ENCODE measurements around the gene SURF1. TPM values are rescaled to one million over a fixed set of nuclear protein-coding genes. Genes with fewer than 3 reads are reported as not detected.
"Not testable (repeated sequence)": the region's sequence is repeated elsewhere in the genome, so short reads cannot be mapped to it uniquely, and the experiment has no call there.

SURF1 gene
- polyA plus RNA-seq, 1 donor: 30.6 TPM

DNA sequence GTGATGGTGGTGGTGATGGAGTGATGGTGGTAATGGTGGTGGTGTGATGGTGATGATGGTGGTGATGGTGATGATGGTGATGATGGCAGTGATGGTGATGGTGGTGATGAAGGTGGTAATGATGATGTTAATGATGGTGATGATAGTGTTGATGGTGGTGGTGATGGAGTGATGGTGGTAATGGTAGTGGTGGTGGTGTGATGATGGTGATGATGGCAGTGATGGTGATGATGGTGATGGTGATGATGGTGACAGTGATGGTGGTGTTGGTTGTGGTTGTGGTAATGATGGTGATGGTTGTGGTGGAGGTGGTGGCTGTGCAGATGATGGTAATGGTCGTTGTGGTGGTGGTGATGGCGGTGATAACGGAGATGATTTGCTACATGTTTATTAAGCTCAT, 27.2 kb upstream of the SURF1 start:
- DNase-seq (ENCODE audit: low read depth): no peak

GRCh38 chr9:133382507-133383141, 26.3 kb upstream of the SURF1 start:
- no peak for DNase-seq (ENCODE audit: low read depth)

- DNase-seq (ENCODE audit: low read depth): no peak
Measured at GRCh38 chr9:133380734-133381133, 24.4 kb upstream of the SURF1 start.

DNA sequence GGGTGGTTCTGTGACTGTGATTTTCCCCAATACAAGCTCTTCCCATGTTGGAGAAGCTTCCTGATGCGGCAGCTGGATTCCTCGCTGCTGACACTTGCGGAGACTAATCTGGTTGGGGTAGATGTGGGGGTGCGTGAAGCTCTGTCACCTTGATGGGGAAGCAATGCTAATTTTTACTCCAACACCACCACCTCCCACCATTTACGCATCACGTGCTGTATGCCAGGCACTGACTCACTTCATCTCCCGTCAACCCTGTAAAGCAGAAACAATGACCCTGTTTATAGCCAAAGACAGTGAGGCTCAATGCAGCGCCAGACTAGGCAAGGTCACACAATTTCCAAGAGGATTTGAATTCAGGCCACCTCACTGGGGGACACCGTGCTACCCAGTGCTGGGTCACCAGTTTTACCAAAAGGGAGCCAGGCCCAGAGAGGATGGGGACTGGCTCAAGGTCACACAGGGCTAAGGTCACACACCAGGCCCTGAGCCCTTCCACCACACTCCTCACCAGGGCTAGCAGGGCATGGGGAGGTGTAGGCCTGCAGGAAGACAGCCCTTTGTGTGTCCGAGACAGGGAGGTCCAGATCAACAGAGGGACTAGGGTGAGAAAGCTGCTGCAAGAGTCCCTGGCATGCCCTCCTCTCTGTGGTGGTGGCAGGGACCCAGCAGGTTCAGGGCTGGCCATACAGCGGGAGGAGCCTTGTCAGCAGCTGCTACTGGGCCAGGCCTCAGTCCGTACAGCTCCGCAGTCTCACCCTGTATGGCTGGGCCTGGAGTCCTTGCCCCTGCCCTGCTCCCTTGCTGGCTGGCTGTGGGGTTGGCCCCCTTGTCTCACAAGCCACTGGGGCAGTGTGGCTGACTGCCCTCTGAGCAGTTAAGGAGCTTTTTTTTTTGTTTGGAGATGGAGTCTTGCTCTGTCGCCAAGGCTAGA, 23.1 kb upstream of the SURF1 start:
- no peak for DNase-seq (ENCODE audit: low read depth)

GRCh38 chr9:133378408-133378962, 22.2 kb upstream of the SURF1 start:
- no peak for DNase-seq (ENCODE audit: low read depth)

DNA sequence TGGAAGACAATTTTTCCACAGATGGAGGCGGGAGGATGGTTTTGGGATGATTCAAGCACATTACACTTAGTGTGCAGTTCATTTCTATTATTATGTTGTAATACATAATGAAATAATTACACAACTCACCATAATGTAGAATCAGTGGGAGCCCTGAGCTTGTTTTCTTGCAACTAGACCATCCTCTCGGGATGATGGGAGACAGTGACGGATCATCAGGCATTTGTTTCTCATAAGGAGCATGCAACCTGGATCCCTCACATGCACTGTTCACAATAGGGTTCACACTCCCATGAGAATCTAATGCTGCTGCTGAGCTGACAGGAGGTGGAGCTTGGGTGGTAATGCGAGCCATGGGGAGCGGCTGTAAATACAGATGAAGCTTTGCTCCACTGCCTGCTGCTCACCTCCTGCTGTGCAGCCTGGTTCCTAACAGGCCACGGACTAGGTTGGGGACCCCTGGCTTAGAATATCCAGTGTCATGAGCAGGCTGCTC, 21.5 kb upstream of the SURF1 start:
- DNase-seq (ENCODE audit: low read depth): no peak

- DNase-seq (ENCODE audit: low read depth): not testable (repeated sequence)
Measured at GRCh38 chr9:133377280-133377679, 21.0 kb upstream of the SURF1 start.

- peak; percentile 74 for DNase-seq (ENCODE audit: low read depth)
Measured at GRCh38 chr9:133375724-133376654, 19.7 kb upstream of the SURF1 start, which contains the start of the genes STKLD1 and SURF4. STKLD1 (plus strand) TSS chr9:133376366; CDS start chr9:133376474, 108 bp downstream. SURF4 (minus strand) TSS chr9:133376060; CDS start chr9:133375969, 91 bp downstream.

DNA sequence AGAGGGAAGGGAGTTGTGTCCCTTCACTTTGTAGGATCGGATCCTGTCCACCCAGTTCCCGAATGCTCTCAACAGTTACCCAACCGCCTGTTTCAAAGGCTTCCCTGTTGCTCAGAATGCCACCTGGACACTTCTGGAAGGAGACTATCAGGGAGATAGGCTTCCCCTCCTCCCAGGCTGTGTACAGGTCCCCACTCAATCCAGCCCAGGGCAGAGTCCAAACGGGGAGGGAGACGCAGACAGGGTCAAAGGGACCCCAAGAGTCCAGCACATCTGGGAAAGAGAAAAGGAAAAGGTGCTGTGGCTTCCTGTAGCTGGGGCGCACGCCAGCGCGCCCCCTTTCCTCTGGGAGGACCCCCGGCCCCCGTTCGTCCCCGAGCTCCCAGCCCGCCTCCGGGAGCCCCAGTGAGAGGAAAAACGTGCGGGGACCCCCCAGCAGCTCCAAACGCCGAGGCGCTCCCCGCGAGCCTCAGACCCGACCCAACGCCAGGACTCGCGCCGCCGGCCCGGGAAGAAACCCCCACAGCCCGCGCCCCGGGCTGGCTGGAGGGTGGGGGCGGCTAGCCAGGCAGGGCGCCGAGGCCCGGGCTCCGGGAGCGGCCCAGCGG, 18.9 kb upstream of the SURF1 start:
- DNase-seq (ENCODE audit: low read depth): no peak

- no peak for DNase-seq (ENCODE audit: low read depth)
Measured at GRCh38 chr9:133374612-133375115, 18.4 kb upstream of the SURF1 start.

DNA sequence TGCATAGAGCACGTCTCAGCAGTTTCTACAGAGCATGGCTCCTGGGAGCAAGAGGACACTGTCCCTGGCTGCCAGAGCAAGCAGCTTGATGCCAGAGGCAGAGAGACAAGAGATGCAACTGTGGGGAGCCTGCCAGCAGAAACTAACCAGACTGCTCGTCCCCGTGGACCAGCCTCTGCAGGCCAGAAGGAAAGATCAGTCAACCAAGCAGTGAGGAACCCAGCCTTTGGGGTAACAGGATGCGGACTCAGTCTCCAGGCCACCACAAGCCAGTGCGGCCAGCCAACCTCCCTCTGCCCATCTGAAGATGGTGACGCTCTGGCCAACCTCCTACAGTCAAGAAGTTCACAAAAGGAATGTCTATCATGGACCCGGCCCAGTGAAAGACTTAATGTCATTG, 15.9 kb upstream of the SURF1 start:
- no peak for DNase-seq (ENCODE audit: low read depth)

DNA sequence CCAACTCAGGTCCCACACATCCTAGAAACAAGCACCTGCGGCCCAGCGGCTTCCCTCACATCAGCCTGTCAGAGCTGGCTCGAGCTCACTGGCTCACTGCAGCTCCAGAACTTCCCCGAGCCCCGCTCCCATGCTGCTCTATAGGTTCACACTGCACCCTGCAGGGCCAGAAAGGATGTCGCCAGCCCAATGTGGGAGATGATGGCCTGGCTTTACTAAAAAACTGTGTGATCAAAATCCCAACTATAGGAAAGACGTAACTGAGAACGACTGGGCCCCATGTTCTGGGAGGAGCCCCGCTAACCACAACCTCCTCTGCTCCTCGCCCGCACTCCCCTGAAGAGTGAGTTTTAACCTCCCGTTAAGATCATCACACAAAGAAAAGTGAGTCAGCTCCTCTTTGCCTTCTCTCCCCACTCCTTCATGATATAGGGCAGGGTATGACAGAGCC, 15.0 kb upstream of the SURF1 start:
- DNase-seq (ENCODE audit: low read depth): no peak

GRCh38 chr9:133370685-133371084, 14.4 kb upstream of the SURF1 start:
- DNase-seq (ENCODE audit: low read depth): no peak

GRCh38 chr9:133369933-133370332, 13.6 kb upstream of the SURF1 start:
- DNase-seq (ENCODE audit: low read depth): no peak

DNA sequence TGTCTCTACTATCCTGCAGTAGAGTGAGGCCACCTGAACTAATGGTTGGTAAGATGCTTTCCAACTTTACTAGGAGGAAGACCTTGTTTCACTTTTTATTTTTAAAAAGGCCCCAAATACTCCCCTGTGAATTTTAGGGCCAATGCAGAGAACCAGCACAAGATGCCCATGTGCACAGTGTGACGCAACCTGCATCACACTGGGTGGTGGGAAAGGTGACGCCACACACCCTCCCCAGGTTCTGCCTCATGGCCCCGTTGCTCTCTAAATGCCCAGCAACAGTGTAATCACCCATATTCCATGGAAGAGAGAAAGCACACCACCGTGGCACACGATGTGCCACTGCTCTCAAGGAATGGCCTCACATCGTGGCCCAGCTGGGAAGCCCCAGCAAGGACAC, 13.1 kb upstream of the SURF1 start:
- no peak for DNase-seq (ENCODE audit: low read depth)

- no peak for DNase-seq (ENCODE audit: low read depth)
Measured at GRCh38 chr9:133368249-133368881, 12.1 kb upstream of the SURF1 start.

GRCh38 chr9:133367778-133368177, 11.5 kb upstream of the SURF1 start:
- no peak for DNase-seq (ENCODE audit: low read depth)

- DNase-seq (ENCODE audit: low read depth): no peak
Measured at GRCh38 chr9:133367221-133367620, 10.9 kb upstream of the SURF1 start.

DNA sequence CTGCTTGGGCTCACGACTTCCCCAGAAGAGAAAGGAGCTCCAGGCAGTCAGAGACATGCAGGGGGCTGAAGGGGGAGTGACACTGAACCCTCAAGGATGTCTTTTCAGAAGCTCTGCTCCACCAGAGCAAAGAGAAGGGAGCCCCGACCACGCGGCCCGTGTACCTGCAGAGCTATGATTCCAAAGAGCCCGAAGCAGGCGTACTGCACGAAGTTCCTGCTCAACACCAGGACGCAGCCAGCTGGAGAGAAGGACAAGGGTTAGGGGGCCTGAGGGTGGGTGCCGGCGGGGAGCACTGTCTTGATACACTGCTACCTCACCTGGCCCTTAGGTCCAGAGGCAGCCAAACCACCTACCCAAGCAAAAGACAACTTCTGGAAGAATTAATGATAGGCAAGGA, 10.1 kb upstream of the SURF1 start:
- DNase-seq (ENCODE audit: low read depth): no peak

Measured in forelimb muscle (tissue), 1 donor.